RPMI8226 (cell line): ENCODE data around the gene LDHAL6A.

Source experiments
- DNase-seq: peaks from one replicate; pipeline ENCODE4 v3.0.0-alpha.2; 2015

Gene LDHAL6A

GRCh38 chr11:18491924-18492323 is 36.3 kb downstream of the LDHAL6A start:
- no peak for DNase-seq

GRCh38 chr11:18492888-18493287 is 37.2 kb downstream of the LDHAL6A start:
- DNase-seq = no peak

GRCh38 chr11:18493310-18493709 is 37.7 kb downstream of the LDHAL6A start:
- DNase-seq = no peak

GRCh38 chr11:18495271-18495670 is 39.6 kb downstream of the LDHAL6A start:
- peak; percentile 4 for DNase-seq

GRCh38 chr11:18495703-18496102 is 40.0 kb downstream of the LDHAL6A start:
- DNase-seq = no peak

- no peak for DNase-seq
Observed at GRCh38 chr11:18498039-18498438, 42.4 kb downstream of the LDHAL6A start.

- no peak for DNase-seq
Observed at GRCh38 chr11:18501629-18502028, 46.0 kb downstream of the LDHAL6A start.

GRCh38 chr11:18502352-18502751 is 46.7 kb downstream of the LDHAL6A start:
- DNase-seq = no peak

- no peak for DNase-seq
Observed at GRCh38 chr11:18521122-18521521, 65.5 kb downstream of the LDHAL6A start.

GRCh38 chr11:18522388-18522787 is 66.7 kb downstream of the LDHAL6A start:
- DNase-seq = no peak

GRCh38 chr11:18523084-18523483 is 67.4 kb downstream of the LDHAL6A start:
- DNase-seq = no peak

GRCh38 chr11:18524248-18524647 is 68.6 kb downstream of the LDHAL6A start:
- DNase-seq = no peak

- no peak for DNase-seq
Observed at GRCh38 chr11:18526130-18526520, 70.5 kb downstream of the LDHAL6A start.

- DNase-seq = peak; percentile 90
Observed at GRCh38 chr11:18526521-18527296, 71.1 kb downstream of the LDHAL6A start, which contains the start of gene TSG101. Gene TSG101 (minus strand): TSS chr11:18526942. CDS start chr11:18526816, 126 bp downstream.

- no peak for DNase-seq
Observed at GRCh38 chr11:18527512-18527911, 71.9 kb downstream of the LDHAL6A start.
